H1 (cell line): ENCODE data around the gene P2RX6. TPM values are rescaled to one million over a fixed set of nuclear protein-coding genes. Genes with fewer than 3 reads are reported as not detected.

ENCODE experiments used
- CTCF ChIA-PET: fragments of 300-600 bp; sonication (Branson Sonifier 250); formaldehyde crosslinking; loops from one replicate; lab custom pipeline; 2021; ENCODE audit not compliant: partially characterized antibody; lab: Charles Lee
- POLR2A ChIA-PET: fragments of 300-600 bp; sonication (Branson Sonifier 250); formaldehyde crosslinking; loops from one replicate; lab custom pipeline; 2021; ENCODE audit warnings: inconsistent platforms; ENCODE audit not compliant: partially characterized antibody; lab: Charles Lee
- DNase-seq, 2 experiments: peaks; one replicate each; pipeline versions ENCODE4 v3.0.0 to v3.0.0-alpha.2; 2010 to 2022; ENCODE audit warnings: low spot score in 2 of 2, low read depth in 1 of 2, mixed read lengths in 1 of 2
- FAIRE-seq: peaks from 2 replicates; lab custom pipeline; 2011; peaks lifted over from hg19 to GRCh38; lab: Jason Lieb, UNC
- H2AFZ ChIP-seq: 2 replicates; pipeline ENCODE4 v1.8.1; 2012; ENCODE audit warnings: low read length, inconsistent platforms
- H2AK5ac ChIP-seq: 2 replicates; pipeline ENCODE4 v1.6.1; 2013; ENCODE audit warnings: low read depth, low read length
- H2BK120ac ChIP-seq: replicated peaks from 2 replicates; pipeline ENCODE3; 2013; ENCODE audit warnings: low read depth, low read length, inconsistent platforms
- H2BK12ac ChIP-seq: 2 replicates; pipeline ENCODE4 v1.6.1; 2013; ENCODE audit warnings: low read depth, low read length
- H2BK15ac ChIP-seq: 2 replicates; pipeline ENCODE4 v1.6.1; 2013; ENCODE audit warnings: low read length
- H2BK20ac ChIP-seq: 2 replicates; pipeline ENCODE4 v1.6.1; 2013; ENCODE audit warnings: low read length
- H2BK5ac ChIP-seq: 2 replicates; pipeline ENCODE4 v1.6.1; 2013; ENCODE audit warnings: low read depth, low read length
- H3K14ac ChIP-seq: 2 replicates; pipeline ENCODE4 v1.6.1; 2013; ENCODE audit warnings: inconsistent platforms; ENCODE audit not compliant: insufficient read length
- H3K18ac ChIP-seq: 2 replicates; pipeline ENCODE4 v1.6.1; 2013; ENCODE audit warnings: low read length; ENCODE audit errors: extremely low read depth
- H3K23ac ChIP-seq: 2 replicates; pipeline ENCODE4 v1.6.1; 2013; ENCODE audit warnings: inconsistent platforms; ENCODE audit not compliant: insufficient read length
- H3K23me2 ChIP-seq: 2 replicates; pipeline ENCODE4 v1.6.1; 2013; ENCODE audit warnings: low read depth, low read length
- H3K27ac ChIP-seq: 2 replicates; pipeline ENCODE4 v1.6.1; 2011; ENCODE audit warnings: low read depth, low read length, inconsistent platforms
- H3K27me3 ChIP-seq, 4 experiments: replicated peaks in 1 of 4; 1 replicate in 1 of 4; 2 replicates in 3 of 4; pipeline versions ENCODE4 v1.6.1 to v1.8.1; 2011 to 2013; ENCODE audit warnings: low read length in 3 of 4, mild to moderate bottlenecking in 3 of 4, inconsistent platforms in 2 of 4, mixed read lengths in 2 of 4, moderate library complexity in 1 of 4; ENCODE audit not compliant: control insufficient read depth in 3 of 4, insufficient read depth in 3 of 4; ENCODE audit errors: extremely low read depth in 1 of 4
- H3K36me3 ChIP-seq, 4 experiments: 2 replicates each; pipeline versions ENCODE4 v1.6.1 to v1.8.1; 2011 to 2013; ENCODE audit warnings: mild to moderate bottlenecking in 4 of 4, low read length in 3 of 4, moderate library complexity in 2 of 4, control low read depth in 1 of 4, inconsistent platforms in 1 of 4; ENCODE audit not compliant: insufficient read depth in 4 of 4, control insufficient read depth in 2 of 4
- H3K4ac ChIP-seq: replicated peaks from 2 replicates; pipeline ENCODE3; 2013; ENCODE audit warnings: low read length, low read depth, mixed read lengths, inconsistent platforms; ENCODE audit not compliant: insufficient read length
- H3K4me1 ChIP-seq, 4 experiments: replicated peaks in 1 of 4; 1 replicate in 1 of 4; 2 replicates in 3 of 4; pipeline versions ENCODE4 v1.6.1 to v1.8.1; 2011 to 2013; ENCODE audit warnings: low read length in 3 of 4, inconsistent platforms in 2 of 4, mixed read lengths in 1 of 4; ENCODE audit not compliant: insufficient read depth in 4 of 4, control insufficient read depth in 3 of 4
- H3K4me2 ChIP-seq, 2 experiments: 2 replicates each; pipeline versions ENCODE4 v1.6.1 to v1.8.1; 2011 to 2013; ENCODE audit warnings: low read depth in 2 of 2, low read length in 2 of 2, control low read depth in 1 of 2, inconsistent platforms in 1 of 2, mild to moderate bottlenecking in 1 of 2; ENCODE audit not compliant: insufficient read depth in 1 of 2
- H3K4me3 ChIP-seq, 4 experiments: fragments of 200-600, 300-600 bp in 1 of 4; sonication (generic), shearing (Covaris generic), sonication (Bioruptor Twin) in 1 of 4; 2 replicates each; pipeline versions ENCODE4 v1.5.1 to v1.8.1; 2011 to 2016; ENCODE audit warnings: low read length in 4 of 4, low read depth in 3 of 4, control low read depth in 2 of 4, inconsistent platforms in 2 of 4, mild to moderate bottlenecking in 2 of 4, mixed read lengths in 1 of 4, moderate library complexity in 1 of 4; ENCODE audit not compliant: insufficient read depth in 2 of 4; ENCODE audit errors: extremely low read depth in 1 of 4
- H3K56ac ChIP-seq: replicated peaks from 2 replicates; pipeline ENCODE3; 2013; ENCODE audit warnings: low read depth, mild to moderate bottlenecking, mixed read lengths, low read length, inconsistent platforms; ENCODE audit not compliant: insufficient read length
- H3K79me1 ChIP-seq: 2 replicates; pipeline ENCODE4 v1.6.1; 2013; ENCODE audit warnings: low read depth, low read length, control low read depth
- H3K79me2 ChIP-seq, 2 experiments: 2 replicates each; pipeline versions ENCODE4 v1.6.1 to v1.8.1; 2012 to 2013; ENCODE audit warnings: low read length in 2 of 2, mild to moderate bottlenecking in 2 of 2, inconsistent platforms in 1 of 2; ENCODE audit not compliant: insufficient read depth in 2 of 2, control insufficient read depth in 1 of 2
- H3K9ac ChIP-seq, 4 experiments: replicated peaks in 1 of 4; 1 replicate in 1 of 4; 2 replicates in 3 of 4; pipeline versions ENCODE4 v1.6.1 to v1.8.1; 2011 to 2013; ENCODE audit warnings: low read depth in 3 of 4, low read length in 3 of 4, control low read depth in 2 of 4, mild to moderate bottlenecking in 2 of 4, moderate library complexity in 2 of 4, inconsistent platforms in 1 of 4; ENCODE audit errors: extremely low read depth in 1 of 4
- H3K9me3 ChIP-seq, 2 experiments: 2 replicates each; pipeline versions ENCODE4 v1.6.1 to v1.8.1; 2012 to 2013; ENCODE audit warnings: mild to moderate bottlenecking in 2 of 2, moderate library complexity in 2 of 2, control low read depth in 1 of 2, inconsistent platforms in 1 of 2, low read depth in 1 of 2, low read length in 1 of 2, mixed read lengths in 1 of 2; ENCODE audit not compliant: insufficient read depth in 2 of 2
- H4K20me1 ChIP-seq, 2 experiments: replicated peaks in 1 of 2; 2 replicates each; pipeline versions ENCODE3 to v1.8.1; 2011 to 2013; ENCODE audit warnings: inconsistent platforms in 2 of 2, low read length in 2 of 2, mild to moderate bottlenecking in 1 of 2; ENCODE audit not compliant: insufficient read depth in 2 of 2, control insufficient read depth in 1 of 2
- H4K5ac ChIP-seq: 2 replicates; pipeline ENCODE4 v1.6.1; 2013; ENCODE audit warnings: low read length, low read depth, mixed read lengths, inconsistent platforms; ENCODE audit not compliant: insufficient read length
- H4K8ac ChIP-seq: 2 replicates; pipeline ENCODE4 v1.8.0; 2013; ENCODE audit warnings: mild to moderate bottlenecking, moderate library complexity, low read length, inconsistent platforms; ENCODE audit not compliant: insufficient read depth; ENCODE audit errors: extremely low read depth
- H4K91ac ChIP-seq: replicated peaks from 2 replicates; pipeline ENCODE3; 2013; ENCODE audit warnings: low read length, mixed read lengths, inconsistent platforms; ENCODE audit not compliant: insufficient read length
- ASH2L ChIP-seq: fragments of 200-600, 300-600 bp; sonication (generic); IDR thresholded peaks from one replicate; pipeline ENCODE4 v1.7.1; 2017; ENCODE audit warnings: low read length
- KDM1A ChIP-seq: fragments of 200-600, 300-600 bp; sonication (generic); IDR thresholded peaks from 2 replicates; pipeline ENCODE4 v1.7.1; 2016; ENCODE audit warnings: mild to moderate bottlenecking, low read length, borderline replicate concordance
- MAFK ChIP-seq: IDR thresholded peaks from 2 replicates; pipeline ENCODE4 v1.6.1; 2012; ENCODE audit warnings: low read depth, mild to moderate bottlenecking, improper control_type of control experiment, low read length
- RXRA ChIP-seq: IDR thresholded peaks from 2 replicates; pipeline ENCODE4 v1.6.1; 2011; ENCODE audit warnings: low read depth, mild to moderate bottlenecking, low read length, moderate library complexity; ENCODE audit not compliant: insufficient read depth
- SP1 ChIP-seq: IDR thresholded peaks from 2 replicates; pipeline ENCODE4 v1.6.1; 2011; ENCODE audit warnings: low read depth, low read length
- SP2 ChIP-seq: IDR thresholded peaks from 2 replicates; pipeline ENCODE4 v1.6.1; 2012; ENCODE audit warnings: mild to moderate bottlenecking, low read length, inconsistent platforms
- YY1 ChIP-seq: IDR thresholded peaks from 2 replicates; pipeline ENCODE4 v1.6.1; 2011; ENCODE audit warnings: low read depth, mild to moderate bottlenecking, low read length
- WGBS, 2 experiments: shearing (Covaris generic) in 1 of 2; methylation state at CpG; one replicate each; pipeline versions ENCODE4 v1.1.6 to v1.1.7; 2013 to 2015; ENCODE audit warnings: low lambda C conversion rate in 2 of 2, mixed read lengths in 2 of 2, inconsistent platforms in 1 of 2, low coverage in 1 of 2, missing lambda C conversion rate in 1 of 2; ENCODE audit not compliant: insufficient replicate concordance in 2 of 2, insufficient coverage in 1 of 2, insufficient read length in 1 of 2; ENCODE audit errors: extremely low coverage in 1 of 2, missing lambda C conversion rate in 1 of 2; 5-methylcytosine and 5-hydroxymethylcytosine counted together
- polyA plus RNA-seq, 7 experiments: library from polyadenylated mRNA; depleted of rRNA in 3 of 7; stranded (reverse) in 5 of 7; unstranded in 2 of 7; fragments of >200 nt in 5 of 7; fragments of 200-250 nt in 2 of 7; gene quantifications; 1 replicate in 5 of 7; 2 replicates in 1 of 7; 4 replicates in 1 of 7; pipeline versions ENCODE4 v1.2.1 to v1.2.3, GENCODE V29; 2011 to 2013; ENCODE audit warnings: missing spikeins in 2 of 7, mixed read lengths in 2 of 7
- total RNA-seq: library from RNA; stranded (reverse); fragmentation: NEBNext Ultra II Directional; extraction: Animal tissue kit (Norgen Biotek cat#: 25700); gene quantifications from 2 replicates; pipeline ENCODE4 v1.2.1, GENCODE V29; 2021

P2RX6 gene
- total and polyA plus RNA-seq, 2 of the 8 experiments (the other 6 are each of a cell fraction or from before 2014, with no cell fraction given): 0.09 TPM; not detected in 1

GRCh38 chr22:21010426-21011113 lies 4.4 kb upstream of the P2RX6 start:
- Histone ChIP-seq H2BK12ac (peak overlapping the region; percentile 63; the same call in 1 of the 2 replicates), H4K20me1 (peaks cover 0 to 10% of the 10 kb centered on the region in 2 experiments), H3K36me3 (peaks cover 0 to 5% (median 0%) of the 10 kb centered on the region in 4 experiments; a peak in 1 of 8 replicates), H4K5ac (no peak overlapping the region), H4K8ac (no peak overlapping the region), H3K79me1 (no peaks in the 10 kb centered on the region; the same call in 1 of the 2 replicates), H2AFZ (no peak overlapping the region), H2BK20ac (0 out of 2 replicates have a peak overlapping the region, but pooled peaks have one; percentile 72), H3K9ac (peak overlapping the region in 1 of 4 experiments; percentile 11; a peak in 2 of 7 replicates), H3K4ac (no peak overlapping the region), H2AK5ac (no peak overlapping the region), H3K14ac (no peak overlapping the region), H3K56ac (no peak overlapping the region), H3K4me1 (peaks cover 15 to 31% (median 19%) of the 10 kb centered on the region in 4 experiments), H3K18ac (0 out of 2 replicates have a peak overlapping the region, but pooled peaks have one; percentile 38), H3K27me3 (peaks cover 0 to 4% (median 3%) of the 10 kb centered on the region in 4 experiments; a peak in 4 of 7 replicates), H3K23ac (no peak overlapping the region), H4K91ac (peak overlapping the region; percentile 73), H3K23me2 (peaks cover 6% of the 10 kb centered on the region; the same call in 1 of the 2 replicates), H2BK15ac (no peak overlapping the region), H3K27ac (no peak overlapping the region), H3K9me3 (no peaks in the 10 kb centered on the region), H2BK120ac (no peak overlapping the region), H3K79me2 (no peaks in the 10 kb centered on the region), H3K4me2 (peak overlapping the region; percentile 40 to 59), H3K4me3 (peak overlapping the region in 2 of 4 experiments; percentile 14 to 40; a peak in 3 of 8 replicates), H2BK5ac (no peak overlapping the region; the same call in 1 of the 2 replicates)
- ChIA-PET CTCF (interaction anchor here (1.0 to 2.3 kb wide), 7 partner anchors 10 to 91 kb away, joined by 3 to 8 read pairs (median 5); no protein-coding TSS in a partner anchor), POLR2A (interaction anchor here (1.1 to 2.1 kb wide), 3 partner anchors 10 to 29 kb away, joined by 6 to 8 read pairs (median 6); partner anchors contain the start of gene LZTR1)
- TF ChIP-seq SP1 (0 out of 2 replicates have a peak, but pooled peaks have one; percentile 31), YY1 (peak; percentile 53; the same call in 1 of the 2 replicates), ASH2L (peak; percentile 35), SP2 (no peak), MAFK (no peak), KDM1A (peak; percentile 35; the same call in 1 of the 2 replicates), RXRA (no peak)
- WGBS, 2 experiments: 68% methylated on average over 3 of the region's 3 CpGs; no CpG with 5 or more reads in 1 of the 2 experiments
- no peak for DNase-seq
- peak; percentile 13 for FAIRE-seq
